HCT116 (cell line): ENCODE measurements around the gene ERC2. TPM values are rescaled to one million over a fixed set of nuclear protein-coding genes. Genes with fewer than 3 reads are reported as not detected.

Experiments
- ATAC-seq: fragments of 200-7000 bp; cut with Tn5 transposase; 2 replicates; pipeline ENCODE4 v1.9.1; 2020; ENCODE audit warnings: mild to moderate bottlenecking, moderate library complexity
- BruUV-seq: library from RNA; stranded (reverse); fragments of 400-500 nt; replicated peaks from 2 replicates; lab custom pipeline; 2021; lab: Mats Ljungman, UMichigan
- CTCF ChIA-PET: fragments of 300-600 bp; sonication (Branson Sonifier 250); formaldehyde crosslinking; loops from one replicate; lab custom pipeline; 2021; ENCODE audit warnings: antibody characterized with exemption; lab: Charles Lee
- POLR2A ChIA-PET: fragments of 300-600, 350-600 bp; sonication (Branson Sonifier 250); formaldehyde crosslinking; loops from one replicate; lab custom pipeline; 2021; ENCODE audit warnings: antibody characterized with exemption; lab: Charles Lee
- RAD21 ChIA-PET, 2 experiments: fragments of 300-600 bp; sonication (Branson Sonifier 250); formaldehyde crosslinking; loops; one replicate each; lab custom pipeline; 2023; ENCODE audit warnings: low total read pairs in 2 of 2; ENCODE audit not compliant: uncharacterized antibody in 2 of 2, unreplicated experiment in 2 of 2, low non-redundant PET in 1 of 2; lab: Charles Lee
- DNase-seq: peaks from one replicate; pipeline ENCODE4 v3.0.0-alpha.2; 2010; ENCODE audit warnings: low read depth, low spot score
- H2AFZ ChIP-seq: fragments of 200-600 bp; shearing (Covaris generic), sonication (generic); 2 replicates; pipeline ENCODE4 v1.6.1; 2017; ENCODE audit warnings: low read depth, mixed run types, mixed read lengths, antibody characterized with exemption, low read length; ENCODE audit not compliant: poor library complexity, severe bottlenecking
- H3K27ac ChIP-seq: 2 replicates; pipeline ENCODE4 v1.5.1; 2012; ENCODE audit warnings: low read depth, low read length
- H3K27me3 ChIP-seq: fragments of 200-600 bp; sonication (generic); 2 replicates; pipeline ENCODE4 v1.6.1; 2016; ENCODE audit warnings: mixed run types, low read length, mixed read lengths; ENCODE audit not compliant: insufficient read depth
- H3K36me3 ChIP-seq, 2 experiments: fragments of 200-500 bp in 1 of 2; fragments of 200-600 bp in 1 of 2; sonication (Bioruptor generic) in 1 of 2; sonication (generic) in 1 of 2; 2 replicates each; pipeline versions ENCODE4 v1.5.1 to v1.6.1; 2014 to 2016; ENCODE audit warnings: low read length in 2 of 2, inconsistent platforms in 1 of 2, mixed read lengths in 1 of 2, mixed run types in 1 of 2; ENCODE audit not compliant: insufficient read depth in 2 of 2, control insufficient read depth in 1 of 2
- H3K4me1 ChIP-seq, 2 experiments: fragments of 200-600 bp in 1 of 2; sonication (generic) in 1 of 2; 2 replicates each; pipeline versions ENCODE4 v1.5.1 to v1.6.1; 2012 to 2017; ENCODE audit warnings: low read length in 2 of 2, inconsistent platforms in 1 of 2, mild to moderate bottlenecking in 1 of 2, mixed read lengths in 1 of 2, mixed run types in 1 of 2, moderate library complexity in 1 of 2; ENCODE audit not compliant: insufficient read depth in 2 of 2, control insufficient read depth in 1 of 2
- H3K4me2 ChIP-seq: fragments of 200-600 bp; sonication (generic); 2 replicates; pipeline ENCODE4 v1.6.1; 2017; ENCODE audit warnings: mixed run types, low read length, mixed read lengths
- H3K4me3 ChIP-seq, 2 experiments: fragments of 200-600 bp in 1 of 2; sonication (generic) in 1 of 2; replicated peaks in 1 of 2; 2 replicates each; pipeline ENCODE4 v1.5.1; 2011 to 2016; ENCODE audit warnings: low read length in 2 of 2, control low read depth in 1 of 2, low read depth in 1 of 2, mild to moderate bottlenecking in 1 of 2, mixed read lengths in 1 of 2, mixed run types in 1 of 2
- H3K79me2 ChIP-seq: fragments of 200-600 bp; sonication (generic); 2 replicates; pipeline ENCODE4 v1.6.1; 2017; ENCODE audit warnings: mild to moderate bottlenecking, mixed run types, low read length, moderate library complexity, mixed read lengths; ENCODE audit not compliant: insufficient read depth
- H3K9ac ChIP-seq: fragments of 200-600 bp; sonication (generic); 2 replicates; pipeline ENCODE4 v1.6.1; 2016; ENCODE audit warnings: low read length, mixed read lengths
- H3K9me2 ChIP-seq: fragments of 200-600 bp; sonication (generic), shearing (Covaris generic); 2 replicates; pipeline ENCODE4 v1.6.1; 2017; ENCODE audit warnings: mixed run types, mild to moderate bottlenecking, moderate library complexity; ENCODE audit not compliant: insufficient read depth
- H3K9me3 ChIP-seq, 2 experiments: fragments of 200-500 bp in 1 of 2; fragments of 200-600 bp in 1 of 2; sonication (Bioruptor generic) in 1 of 2; sonication (generic) in 1 of 2; 2 replicates each; pipeline ENCODE4 v1.6.1; 2014 to 2017; ENCODE audit warnings: low read length in 2 of 2, mixed read lengths in 2 of 2, inconsistent platforms in 1 of 2, low read depth in 1 of 2, mild to moderate bottlenecking in 1 of 2, mixed run types in 1 of 2, moderate library complexity in 1 of 2; ENCODE audit not compliant: control insufficient read depth in 1 of 2, insufficient read depth in 1 of 2
- H4K20me1 ChIP-seq: fragments of 200-600 bp; sonication (generic), shearing (Covaris generic); 2 replicates; pipeline ENCODE4 v1.6.1; 2017; ENCODE audit warnings: mixed run types, mild to moderate bottlenecking, moderate library complexity; ENCODE audit not compliant: insufficient read depth
- CBX3 ChIP-seq: IDR thresholded peaks from 2 replicates; pipeline ENCODE4 v1.6.1; 2012; ENCODE audit warnings: low read depth
- CEBPB ChIP-seq: IDR thresholded peaks from 2 replicates; pipeline ENCODE4 v1.6.1; 2012; ENCODE audit warnings: low read depth
- EGR1 ChIP-seq: IDR thresholded peaks from 2 replicates; pipeline ENCODE4 v1.6.1; 2012; ENCODE audit warnings: low read depth
- ELF1 ChIP-seq: IDR thresholded peaks from 2 replicates; pipeline ENCODE4 v1.6.1; 2012; ENCODE audit warnings: low read depth, borderline replicate concordance
- EZH2 ChIP-seq: fragments of 200-600 bp; sonication (generic); IDR thresholded peaks from 2 replicates; pipeline ENCODE4 v1.6.1; 2017; ENCODE audit warnings: antibody characterized with exemption, mixed run types
- EZH2phosphoT487 ChIP-seq: fragments of 200-600 bp; IDR thresholded peaks from 2 replicates; pipeline ENCODE4 v1.6.1; 2018; ENCODE audit warnings: antibody characterized with exemption, borderline replicate concordance
- FOSL1 ChIP-seq: IDR thresholded peaks from 2 replicates; pipeline ENCODE4 v1.6.1; 2012; ENCODE audit warnings: low read depth
- POLR2AphosphoS5 ChIP-seq: IDR thresholded peaks from 2 replicates; pipeline ENCODE4 v1.6.1; 2011; ENCODE audit warnings: mild to moderate bottlenecking, low read depth, low read length, moderate library complexity
- RAD21 ChIP-seq: IDR thresholded peaks from 2 replicates; pipeline ENCODE4 v1.6.1; 2012; ENCODE audit warnings: low read depth, mild to moderate bottlenecking
- SIN3A ChIP-seq: IDR thresholded peaks from 2 replicates; pipeline ENCODE4 v1.6.1; 2012; ENCODE audit warnings: low read depth
- TCF7L2 ChIP-seq: IDR thresholded peaks from 2 replicates; pipeline ENCODE4 v1.7.0; 2011; ENCODE audit warnings: borderline replicate concordance, inconsistent platforms; ENCODE audit not compliant: insufficient read depth, insufficient read length; ENCODE audit errors: extremely low read depth
- YY1 ChIP-seq: IDR thresholded peaks from 2 replicates; pipeline ENCODE4 v1.6.1; 2011; ENCODE audit warnings: low read length, low read depth, moderate library complexity, mild to moderate bottlenecking; ENCODE audit not compliant: insufficient replicate concordance; ENCODE audit errors: extremely low read depth
- ZFX ChIP-seq: fragments of 450-650 bp; IDR thresholded peaks from 2 replicates; pipeline ENCODE4 v1.6.1; 2017
- ZNF274 ChIP-seq: fragments of 200-500 bp; sonication (Bioruptor generic); IDR thresholded peaks from 2 replicates; pipeline ENCODE4 v1.6.1; 2014; ENCODE audit warnings: mild to moderate bottlenecking, low read depth, low read length, inconsistent platforms
- intact Hi-C: fragments of 100-400 bp; cut with micrococcal nuclease; formaldehyde crosslinking; loops from 2 replicates; pipeline ENCODE4 v1.10.0; 2022
- total RNA-seq: library from RNA; stranded (reverse); gene quantifications from one replicate; pipeline ENCODE4 v1.2.1, GENCODE V29; 2021; ENCODE audit not compliant: unreplicated experiment
- TF ChIP-seq, protein P1 (sequence below): IDR thresholded peaks from 2 replicates; pipeline ENCODE4 v1.6.1; 2012
- TF ChIP-seq, protein P2 (sequence below): IDR thresholded peaks from 2 replicates; pipeline ENCODE4 v1.6.1; 2011; ENCODE audit warnings: mild to moderate bottlenecking, low read length, moderate library complexity; ENCODE audit not compliant: insufficient replicate concordance; ENCODE audit errors: extremely low read depth

ERC2 gene
- total RNA-seq, 1 experiment from 2014 or later, result not detected

DNA sequence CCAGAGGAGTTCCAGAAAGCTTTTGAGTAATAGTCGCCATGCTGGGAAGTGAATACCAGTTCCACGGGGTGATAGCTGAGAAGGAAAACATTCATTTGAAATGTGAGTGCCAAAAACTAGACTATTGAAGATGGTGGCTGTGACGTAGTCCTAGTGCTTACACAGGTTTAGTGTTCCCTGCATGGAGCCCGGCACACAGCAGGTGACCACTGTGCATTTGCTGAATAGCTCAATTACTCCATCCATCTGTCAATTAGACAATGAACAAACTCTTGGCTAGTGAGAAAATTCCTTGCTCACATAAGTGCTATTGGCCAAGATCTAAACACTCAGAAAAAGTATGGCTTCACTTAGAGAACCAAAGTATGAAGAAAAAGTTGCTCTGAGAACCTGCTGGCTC lies 533.0 kb downstream of the ERC2 start:
- Histone ChIP-seq H3K9ac (no peak overlapping the region), H3K36me3 (no peaks in the 10 kb centered on the region), H3K4me1 (no peaks in the 10 kb centered on the region), H3K79me2 (no peaks in the 10 kb centered on the region), H3K27ac (no peak overlapping the region), H3K9me3 (no peaks in the 10 kb centered on the region; a peak in 1 of 4 replicates), H3K4me2 (no peak overlapping the region), H3K27me3 (no peaks in the 10 kb centered on the region), H4K20me1 (no peaks in the 10 kb centered on the region), H3K9me2 (no peaks in the 10 kb centered on the region), H3K4me3 (no peak overlapping the region), H2AFZ (no peak overlapping the region)
- no peak for DNase-seq
- TF ChIP-seq EZH2 (no peak), ZFX (no peak), POLR2AphosphoS5 (no peak), EGR1 (no peak), CBX3 (no peak), TCF7L2 (no peak), YY1 (no peak), CEBPB (no peak), ZNF274 (no peak), RAD21 (no peak)
- TF ChIP-seq, protein P1, sequence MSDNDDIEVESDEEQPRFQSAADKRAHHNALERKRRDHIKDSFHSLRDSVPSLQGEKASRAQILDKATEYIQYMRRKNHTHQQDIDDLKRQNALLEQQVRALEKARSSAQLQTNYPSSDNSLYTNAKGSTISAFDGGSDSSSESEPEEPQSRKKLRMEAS, result no peak
- intact Hi-C loops, result no loop called here
- no peak for ATAC-seq
- RAD21 ChIA-PET, result no interaction called here
- no TSS peak for BruUV-seq
- CTCF ChIA-PET, result no interaction called here
- POLR2A ChIA-PET, result no interaction called here

DNA sequence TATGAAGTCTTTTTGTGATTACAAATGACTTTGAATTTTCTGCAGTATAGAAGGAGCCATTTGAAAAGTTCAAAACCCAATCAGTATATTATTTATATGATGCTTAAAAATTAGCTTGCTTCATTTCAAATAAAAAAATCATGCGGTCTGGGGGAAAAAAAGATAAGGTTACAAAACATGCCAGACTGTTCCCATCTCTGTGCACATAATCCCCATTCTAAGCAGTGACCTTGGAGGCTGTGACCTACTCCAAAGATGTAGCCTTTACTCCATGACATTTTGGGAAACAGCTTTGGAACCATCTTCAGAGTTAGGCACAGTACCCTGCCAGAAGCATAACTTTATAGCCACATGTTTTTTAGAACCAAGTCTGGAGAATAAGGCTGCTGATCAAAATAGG lies 533.5 kb downstream of the ERC2 start:
- DNase-seq, result no peak
- intact Hi-C loops, result no loop called here
- no peak overlapping the region for H3K9ac ChIP-seq
- no peak for ATAC-seq
- no peaks in the 10 kb centered on the region; a peak in 1 of 4 replicates for H3K9me3 ChIP-seq
- H3K9me2 ChIP-seq, result no peaks in the 10 kb centered on the region
- no peak overlapping the region for H3K27ac ChIP-seq
- H3K4me1 ChIP-seq, result no peaks in the 10 kb centered on the region
- H3K79me2 ChIP-seq, result no peaks in the 10 kb centered on the region
- no peak overlapping the region for H2AFZ ChIP-seq
- H3K36me3 ChIP-seq, result no peaks in the 10 kb centered on the region
- ChIA-PET RAD21 (no interaction called here), CTCF (no interaction called here), POLR2A (no interaction called here)
- no peak overlapping the region for H3K4me3 ChIP-seq
- no TSS peak for BruUV-seq
- H3K4me2 ChIP-seq, result no peak overlapping the region
- H4K20me1 ChIP-seq, result no peaks in the 10 kb centered on the region
- no peaks in the 10 kb centered on the region for H3K27me3 ChIP-seq
- TF ChIP-seq RAD21 (no peak), SIN3A (no peak), EGR1 (no peak), EZH2phosphoT487 (no peak), ZNF274 (no peak), ELF1 (no peak), TCF7L2 (no peak), YY1 (no peak), ZFX (no peak), FOSL1 (no peak), POLR2AphosphoS5 (no peak)
- TF ChIP-seq, protein P2, sequence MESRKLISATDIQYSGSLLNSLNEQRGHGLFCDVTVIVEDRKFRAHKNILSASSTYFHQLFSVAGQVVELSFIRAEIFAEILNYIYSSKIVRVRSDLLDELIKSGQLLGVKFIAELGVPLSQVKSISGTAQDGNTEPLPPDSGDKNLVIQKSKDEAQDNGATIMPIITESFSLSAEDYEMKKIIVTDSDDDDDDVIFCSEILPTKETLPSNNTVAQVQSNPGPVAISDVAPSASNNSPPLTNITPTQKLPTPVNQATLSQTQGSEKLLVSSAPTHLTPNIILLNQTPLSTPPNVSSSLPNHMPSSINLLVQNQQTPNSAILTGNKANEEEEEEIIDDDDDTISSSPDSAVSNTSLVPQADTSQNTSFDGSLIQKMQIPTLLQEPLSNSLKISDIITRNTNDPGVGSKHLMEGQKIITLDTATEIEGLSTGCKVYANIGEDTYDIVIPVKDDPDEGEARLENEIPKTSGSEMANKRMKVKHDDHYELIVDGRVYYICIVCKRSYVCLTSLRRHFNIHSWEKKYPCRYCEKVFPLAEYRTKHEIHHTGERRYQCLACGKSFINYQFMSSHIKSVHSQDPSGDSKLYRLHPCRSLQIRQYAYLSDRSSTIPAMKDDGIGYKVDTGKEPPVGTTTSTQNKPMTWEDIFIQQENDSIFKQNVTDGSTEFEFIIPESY, result no peak
- TF ChIP-seq, protein P1, result no peak
